ENCODE data around the gene SF3A2.

The SF3A2 gene

GRCh38 chr19:2255982-2256685 lies 19.5 kb downstream of the SF3A2 start, which contains the start of gene JSRP1:
TSS of gene JSRP1 (minus strand) at chr19:2256417. CDS start at chr19:2255314, 1,103 bp downstream.
- Mint-ChIP-seq H3K9me3 (no peaks in the 10 kb centered on the region), H3K4me3 (no peak within 1 kb of the TSS), H3K4me1 (ENCODE audit: low read depth) (peaks cover 22% of the 10 kb centered on the region)

GRCh38 chr19:2259336-2259735 lies 22.7 kb downstream of the SF3A2 start:
- peak overlapping the region; percentile 86 for H3K27ac Mint-ChIP-seq
- peaks cover 26% of the 10 kb centered on the region for H3K4me1 Mint-ChIP-seq (ENCODE audit: low read depth)
- no peaks in the 10 kb centered on the region for H3K36me3 Mint-ChIP-seq (ENCODE audit: low read depth)
- H3K4me3 Mint-ChIP-seq = no peak overlapping the region
- H3K27me3 Mint-ChIP-seq (ENCODE audit: low read depth) = no peaks in the 10 kb centered on the region
- no peaks in the 10 kb centered on the region for H3K9me3 Mint-ChIP-seq

More at GRCh38 chr19:2255982-2256685, 19.5 kb downstream of the SF3A2 start, which contains the start of gene JSRP1:
- Mint-ChIP-seq H3K27ac (peak within 1 kb of the TSS; percentile 99), H3K27me3 (ENCODE audit: low read depth) (peaks cover 8% of the 10 kb centered on the region), H3K36me3 (ENCODE audit: low read depth) (no peaks in the 10 kb centered on the region)

GRCh38 chr19:2260341-2260805 lies 23.7 kb downstream of the SF3A2 start:
- no peaks in the 10 kb centered on the region for H3K36me3 Mint-ChIP-seq (ENCODE audit: low read depth)
- H3K27me3 Mint-ChIP-seq (ENCODE audit: low read depth) = no peaks in the 10 kb centered on the region
- H3K27ac Mint-ChIP-seq = peak overlapping the region; percentile 82
- peaks cover 26% of the 10 kb centered on the region for H3K4me1 Mint-ChIP-seq (ENCODE audit: low read depth)
- H3K9me3 Mint-ChIP-seq = no peaks in the 10 kb centered on the region
- peak overlapping the region; percentile 29 for H3K4me3 Mint-ChIP-seq

GRCh38 chr19:2261438-2262172 lies 25.0 kb downstream of the SF3A2 start:
- H3K27ac Mint-ChIP-seq = no peak overlapping the region
- peaks cover 30% of the 10 kb centered on the region for H3K4me1 Mint-ChIP-seq (ENCODE audit: low read depth)
- no peaks in the 10 kb centered on the region for H3K27me3 Mint-ChIP-seq (ENCODE audit: low read depth)
- H3K36me3 Mint-ChIP-seq (ENCODE audit: low read depth) = no peaks in the 10 kb centered on the region
- H3K9me3 Mint-ChIP-seq = no peaks in the 10 kb centered on the region
- no peak overlapping the region for H3K4me3 Mint-ChIP-seq

DNA sequence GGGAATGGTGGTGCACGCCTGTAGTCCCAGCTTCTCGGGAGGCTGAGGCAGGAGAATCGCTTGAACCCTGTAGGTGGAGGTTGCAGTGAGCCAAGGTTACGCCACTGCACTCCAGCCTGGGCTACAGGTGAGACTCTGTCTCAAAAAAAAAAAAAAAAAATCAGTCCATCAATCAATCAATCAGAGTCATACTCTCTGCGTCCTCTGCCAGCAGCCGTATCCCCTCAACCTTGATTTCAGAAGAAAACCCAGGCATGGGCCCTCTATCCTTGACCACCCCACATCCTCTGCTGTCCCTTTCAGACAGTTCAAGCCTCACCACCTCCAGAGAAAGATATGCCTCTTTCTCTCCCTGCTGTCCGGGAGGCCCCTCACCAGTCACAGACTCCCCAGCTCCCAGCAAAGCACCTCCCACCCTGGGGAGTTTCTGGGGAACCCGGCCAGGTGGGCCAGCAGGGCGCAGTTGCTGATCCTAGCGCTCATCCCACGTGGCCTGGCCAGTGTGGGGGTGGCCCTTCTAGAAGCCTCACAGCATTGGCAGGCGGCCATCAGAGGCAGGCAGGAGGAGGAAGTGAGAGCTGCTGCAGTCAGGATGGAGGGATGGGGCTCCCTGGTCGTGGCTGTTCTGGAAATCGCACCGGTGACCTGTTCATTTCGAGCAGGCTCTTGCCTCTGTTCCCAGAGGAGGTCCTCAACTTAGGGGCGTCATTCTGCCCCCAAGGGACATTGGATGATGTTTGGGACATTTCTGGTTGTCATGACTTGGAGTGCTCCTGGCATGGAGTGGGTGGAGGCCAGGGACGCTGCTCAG lies 29.8 kb downstream of the SF3A2 start:
- Mint-ChIP-seq H3K4me1 (ENCODE audit: low read depth) (peaks cover 14% of the 10 kb centered on the region), H3K9me3 (no peaks in the 10 kb centered on the region), H3K27me3 (ENCODE audit: low read depth) (no peaks in the 10 kb centered on the region), H3K4me3 (peak overlapping the region; percentile 31), H3K27ac (no peak overlapping the region), H3K36me3 (ENCODE audit: low read depth) (peaks cover 2% of the 10 kb centered on the region)

DNA sequence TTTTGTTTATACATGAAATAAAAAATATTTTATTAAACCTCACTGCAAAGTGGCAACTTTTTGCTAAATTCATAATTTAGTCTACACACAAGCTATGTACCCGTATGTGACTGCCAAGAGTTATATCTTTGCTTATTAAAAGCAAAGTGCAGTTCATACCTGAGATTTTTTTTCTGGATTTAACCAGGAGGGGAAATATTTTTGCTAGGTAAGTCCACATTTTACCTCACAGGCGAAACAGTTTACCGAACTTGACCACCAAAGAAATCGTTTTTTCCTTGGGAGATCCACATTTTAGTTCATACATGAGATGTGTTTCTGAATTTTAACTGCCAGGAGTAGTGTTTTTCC lies 31.8 kb downstream of the SF3A2 start:
- Mint-ChIP-seq H3K27ac (peak overlapping the region; percentile 45), H3K4me3 (peak overlapping the region; percentile 90), H3K36me3 (ENCODE audit: low read depth) (peaks cover 12% of the 10 kb centered on the region), H3K9me3 (no peaks in the 10 kb centered on the region), H3K4me1 (ENCODE audit: low read depth) (peaks cover 18% of the 10 kb centered on the region), H3K27me3 (ENCODE audit: low read depth) (no peaks in the 10 kb centered on the region)

DNA sequence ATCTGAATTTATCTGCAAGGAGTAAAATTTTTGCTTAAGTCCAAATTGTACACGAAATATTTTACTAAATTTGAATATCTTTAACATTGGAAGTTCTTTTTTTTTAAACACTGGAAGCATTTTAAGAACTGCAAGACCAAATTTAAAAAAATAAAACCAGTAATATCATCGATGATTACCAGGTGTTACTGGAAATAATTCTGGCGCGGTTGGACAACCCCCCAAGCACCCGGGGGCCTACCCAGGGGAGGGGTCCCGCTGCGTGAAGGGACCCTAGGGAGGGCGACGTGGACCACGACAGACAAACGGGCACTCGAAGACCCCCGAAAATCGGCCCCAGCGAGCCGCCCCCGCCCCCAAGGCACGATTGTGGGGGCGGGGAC lies 32.2 kb downstream of the SF3A2 start:
- peaks cover 22% of the 10 kb centered on the region for H3K4me1 Mint-ChIP-seq (ENCODE audit: low read depth)
- H3K27me3 Mint-ChIP-seq (ENCODE audit: low read depth) = no peaks in the 10 kb centered on the region
- H3K4me3 Mint-ChIP-seq = peak overlapping the region; percentile 90
- H3K9me3 Mint-ChIP-seq = no peaks in the 10 kb centered on the region
- peaks cover 16% of the 10 kb centered on the region for H3K36me3 Mint-ChIP-seq (ENCODE audit: low read depth)
- no peak overlapping the region for H3K27ac Mint-ChIP-seq

GRCh38 chr19:2269244-2270156 lies 32.9 kb downstream of the SF3A2 start:
- Mint-ChIP-seq H3K27ac (peak overlapping the region; percentile 87), H3K9me3 (no peaks in the 10 kb centered on the region), H3K4me1 (ENCODE audit: low read depth) (peaks cover 28% of the 10 kb centered on the region), H3K27me3 (ENCODE audit: low read depth) (no peaks in the 10 kb centered on the region), H3K4me3 (peak overlapping the region; percentile 90), H3K36me3 (ENCODE audit: low read depth) (peaks cover 22% of the 10 kb centered on the region)

- H3K27me3 Mint-ChIP-seq (ENCODE audit: low read depth) = no peaks in the 10 kb centered on the region
- peaks cover 24% of the 10 kb centered on the region for H3K36me3 Mint-ChIP-seq (ENCODE audit: low read depth)
- H3K9me3 Mint-ChIP-seq = no peaks in the 10 kb centered on the region
- peak overlapping the region; percentile 87 for H3K27ac Mint-ChIP-seq
- peak overlapping the region; percentile 90 for H3K4me3 Mint-ChIP-seq
- H3K4me1 Mint-ChIP-seq (ENCODE audit: low read depth) = peaks cover 28% of the 10 kb centered on the region
These were observed 33.5 kb downstream of the SF3A2 start for GRCh38 chr19:2270157-2270422.

DNA sequence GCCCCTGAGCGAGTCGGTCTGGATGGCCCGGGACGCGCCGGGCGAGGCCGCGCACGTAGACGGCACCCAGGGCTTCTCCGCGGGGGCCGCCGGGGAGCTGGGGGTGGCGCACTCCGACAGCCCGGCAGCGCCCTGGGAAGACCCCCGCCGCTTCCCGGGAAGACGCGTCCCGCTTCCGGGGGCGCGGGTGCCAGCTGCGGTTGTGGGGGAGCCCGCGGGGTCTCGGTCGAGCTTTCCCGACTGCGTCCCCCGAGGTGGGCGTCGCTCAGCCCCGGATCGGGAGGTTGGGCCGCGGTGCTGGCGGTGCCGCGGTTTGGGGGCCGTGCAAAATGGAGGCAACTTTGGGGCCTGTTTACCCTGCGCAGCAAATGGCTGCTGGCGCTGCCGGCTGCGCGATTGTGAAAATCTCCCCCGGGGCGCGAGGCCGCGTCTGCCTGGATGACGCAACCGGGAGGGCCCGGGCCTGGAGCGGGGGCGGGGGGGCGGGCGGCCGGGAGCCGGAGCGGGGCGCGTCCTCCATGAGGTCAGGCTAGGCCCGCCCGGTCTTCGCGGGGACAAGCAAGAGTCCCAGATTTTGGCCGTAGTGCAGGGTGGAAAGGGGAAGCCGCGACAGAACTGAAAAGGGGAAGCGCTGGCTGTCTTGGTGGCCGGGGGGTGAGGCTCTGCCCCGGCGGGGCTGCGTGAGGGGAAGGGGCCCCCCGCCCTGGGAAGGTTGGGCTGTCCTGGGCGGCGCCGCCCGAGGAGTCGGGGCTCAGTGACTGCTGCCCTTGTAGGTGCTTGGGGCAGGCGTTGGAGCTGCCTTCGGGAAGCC lies 34.0 kb downstream of the SF3A2 start:
- Mint-ChIP-seq H3K27ac (peak overlapping the region; percentile 78), H3K4me1 (ENCODE audit: low read depth) (peaks cover 28% of the 10 kb centered on the region), H3K4me3 (peak overlapping the region; percentile 90), H3K36me3 (ENCODE audit: low read depth) (peaks cover 25% of the 10 kb centered on the region), H3K27me3 (ENCODE audit: low read depth) (no peaks in the 10 kb centered on the region), H3K9me3 (no peaks in the 10 kb centered on the region)

- Mint-ChIP-seq H3K4me3 (peak overlapping the region; percentile 86), H3K27ac (peak overlapping the region; percentile 82), H3K27me3 (ENCODE audit: low read depth) (no peaks in the 10 kb centered on the region), H3K9me3 (no peaks in the 10 kb centered on the region), H3K36me3 (ENCODE audit: low read depth) (peaks cover 25% of the 10 kb centered on the region), H3K4me1 (ENCODE audit: low read depth) (peaks cover 26% of the 10 kb centered on the region)
These were observed 34.8 kb downstream of the SF3A2 start for GRCh38 chr19:2271234-2272103.

- H3K4me3 Mint-ChIP-seq = peak overlapping the region; percentile 70
- no peaks in the 10 kb centered on the region for H3K27me3 Mint-ChIP-seq (ENCODE audit: low read depth)
- no peaks in the 10 kb centered on the region for H3K9me3 Mint-ChIP-seq
- H3K36me3 Mint-ChIP-seq (ENCODE audit: low read depth) = peaks cover 29% of the 10 kb centered on the region
- peak overlapping the region; percentile 67 for H3K27ac Mint-ChIP-seq
- peaks cover 20% of the 10 kb centered on the region for H3K4me1 Mint-ChIP-seq (ENCODE audit: low read depth)
These were observed 36.9 kb downstream of the SF3A2 start for GRCh38 chr19:2273356-2274184.

All from T-helper 1 cell treated with Interleukin-12 subunit alpha and Interleukin-12 subunit beta and Interleukin-4 antibody, amounts not matched to agents 30 μg/mL and 1 μg/mL, for 36 hours (primary cell).